HG03342 (cell line): ENCODE results near the gene SMIM24.

Experiments used
- ATAC-seq: cut with Tn5 transposase; IDR thresholded peaks from one replicate; pipeline ENCODE4 v1.9.1; 2021; ENCODE audit warnings: mild to moderate bottlenecking, moderate library complexity; ENCODE audit not compliant: unreplicated experiment

Gene SMIM24

GRCh38 chr19:3476830-3477229 lies 3.5 kb downstream of the SMIM24 start:
- no peak for ATAC-seq

GRCh38 chr19:3475449-3475848 lies 4.9 kb downstream of the SMIM24 start:
- ATAC-seq = no peak

- ATAC-seq = no peak
Observed at GRCh38 chr19:3474614-3475013, 5.7 kb downstream of the SMIM24 start.

- no peak for ATAC-seq
Observed at GRCh38 chr19:3474010-3474409, 6.3 kb downstream of the SMIM24 start.

DNA sequence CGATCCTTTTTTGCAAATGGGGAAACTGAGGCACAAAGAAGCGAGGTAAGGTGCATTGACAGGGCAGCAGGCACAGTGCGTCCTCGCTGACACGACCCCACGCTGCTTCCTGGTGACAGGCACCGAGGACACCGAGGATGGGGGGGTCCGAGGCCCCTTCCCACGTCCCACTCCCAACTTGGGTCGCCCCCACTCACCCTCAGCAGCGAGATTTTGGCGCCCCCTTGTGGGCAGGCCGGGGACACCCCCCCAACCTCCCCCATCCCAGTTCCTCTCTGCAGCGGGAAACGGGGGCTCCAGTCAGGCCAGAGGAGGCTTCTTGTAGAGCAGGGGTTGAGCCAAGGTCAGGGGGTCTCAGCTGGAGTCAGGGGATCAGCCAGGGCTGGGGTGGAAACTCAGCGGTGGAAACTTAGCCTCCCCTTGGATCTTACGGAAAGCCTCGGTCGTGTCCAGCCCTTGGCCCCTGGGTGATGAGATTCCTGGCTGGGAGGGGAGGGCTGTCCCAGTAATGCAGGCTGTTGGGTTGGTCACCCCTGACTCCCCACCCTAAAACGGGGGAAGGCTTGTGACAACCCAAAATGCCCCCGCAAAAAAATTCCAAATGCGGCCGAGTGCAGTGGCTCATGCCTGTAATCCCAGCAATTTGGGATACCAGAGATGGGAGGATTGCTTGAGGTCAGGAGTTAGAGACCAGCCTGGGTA lies 8.2 kb downstream of the SMIM24 start:
- ATAC-seq = no peak

DNA sequence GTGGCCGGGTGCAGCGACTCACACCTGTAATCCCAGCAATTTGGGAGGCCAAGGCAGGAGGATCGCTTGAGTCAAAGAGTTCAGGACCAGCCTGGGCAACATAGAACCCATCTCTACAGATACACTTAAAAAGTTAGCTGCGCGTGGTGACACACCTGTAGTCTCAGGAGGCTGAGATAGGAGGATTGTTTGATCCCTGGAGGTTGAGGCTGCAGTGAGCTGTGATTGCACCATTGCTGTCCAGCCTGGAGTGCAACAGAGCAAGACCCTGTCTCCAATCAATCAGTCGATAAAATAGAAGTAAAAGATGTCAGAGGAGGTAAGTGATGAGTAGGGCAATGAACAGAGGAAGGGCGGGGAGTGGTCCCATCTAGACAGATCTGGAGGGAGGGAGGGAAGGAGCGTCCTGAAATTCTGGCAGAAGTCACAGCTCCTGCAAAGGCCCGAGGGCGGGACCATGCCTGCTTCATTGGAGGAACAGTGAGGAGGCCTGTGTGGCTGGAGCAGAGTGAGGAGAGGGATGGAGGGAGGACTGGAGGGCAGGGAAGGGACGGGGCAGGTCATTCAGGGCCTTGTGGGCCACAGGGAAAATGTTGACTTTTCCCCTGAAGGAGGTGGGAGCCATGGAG lies 9.7 kb downstream of the SMIM24 start:
- no peak for ATAC-seq

- no peak for ATAC-seq
Observed at GRCh38 chr19:3469638-3470499, 10.5 kb downstream of the SMIM24 start.

DNA sequence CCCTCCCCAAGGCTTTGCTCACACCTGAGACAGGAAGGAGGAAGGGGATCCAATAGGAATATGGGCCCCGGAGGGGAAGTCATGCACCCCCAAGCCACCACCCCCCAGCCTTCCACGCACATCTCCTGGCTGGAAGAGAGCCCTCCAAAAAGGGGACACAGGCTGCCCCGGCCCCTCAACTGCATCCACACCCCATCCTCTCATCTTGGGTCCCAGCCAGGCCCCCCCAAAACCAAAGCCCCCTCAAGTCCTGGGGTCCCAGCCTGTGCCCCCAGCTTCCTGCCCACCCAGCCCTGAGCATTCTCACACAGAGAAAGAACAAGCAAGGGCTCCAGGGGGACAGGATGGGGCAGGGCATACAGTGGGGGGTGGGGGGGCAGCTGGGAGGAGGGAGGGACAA lies 12.1 kb downstream of the SMIM24 start:
- no peak for ATAC-seq

DNA sequence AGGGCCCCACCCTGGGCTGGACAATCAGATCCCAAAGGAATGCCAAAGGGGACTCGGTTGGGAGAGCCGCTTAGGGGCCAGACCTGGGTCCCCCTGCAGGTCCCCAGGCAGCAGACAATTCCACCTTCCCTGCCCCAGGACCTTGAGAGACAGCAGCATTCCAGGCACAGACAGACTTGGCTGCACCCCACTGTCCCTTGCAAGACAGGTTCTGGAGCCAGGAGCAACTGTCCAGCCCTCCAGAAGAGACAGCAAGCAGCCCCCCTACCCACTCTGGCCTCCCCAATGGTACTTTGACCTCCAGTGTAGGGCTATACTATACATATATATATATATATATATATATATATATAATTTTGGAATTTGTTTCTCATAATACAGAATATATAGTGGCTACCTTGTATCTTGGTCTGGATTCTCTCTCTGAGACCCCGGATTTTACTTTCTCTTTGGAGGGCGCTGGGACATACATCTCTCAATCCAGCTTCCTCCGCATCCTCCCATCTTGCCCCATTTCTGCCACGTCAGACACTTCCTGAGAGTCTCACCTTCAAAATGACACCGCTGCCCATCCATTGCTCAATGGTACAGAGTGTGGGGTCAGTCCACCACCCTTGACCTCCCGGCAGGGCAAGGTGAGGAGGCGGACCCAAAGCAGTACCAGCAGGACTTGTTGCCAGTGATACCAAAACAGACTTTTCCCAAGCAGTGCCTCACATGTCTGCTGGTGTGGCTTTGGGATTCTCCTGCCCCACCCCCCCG lies 12.7 kb downstream of the SMIM24 start:
- no peak for ATAC-seq

DNA sequence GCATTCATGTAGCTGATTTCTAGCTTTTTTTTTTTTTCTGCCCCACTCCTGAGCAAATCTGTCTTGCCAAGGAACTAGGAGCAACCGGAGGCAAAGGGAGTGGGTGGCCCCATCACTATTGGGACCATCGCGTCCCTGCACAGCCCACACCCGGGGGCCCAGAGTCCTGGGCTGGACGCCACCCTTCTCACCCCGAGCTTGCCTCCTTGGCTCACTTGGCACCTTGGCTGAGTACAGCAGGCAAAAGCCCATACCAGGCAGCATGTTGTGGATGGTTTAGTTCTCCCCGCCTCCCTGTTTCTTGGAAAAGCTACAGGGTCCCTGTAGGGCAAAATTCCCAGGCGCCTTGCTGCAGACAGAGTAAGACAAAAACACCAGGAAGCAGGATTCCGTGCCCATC lies 13.7 kb downstream of the SMIM24 start:
- no peak for ATAC-seq

GRCh38 chr19:3465552-3465951 lies 14.8 kb downstream of the SMIM24 start:
- no peak for ATAC-seq

- ATAC-seq = no peak
Observed at GRCh38 chr19:3464587-3465235, 15.6 kb downstream of the SMIM24 start.

DNA sequence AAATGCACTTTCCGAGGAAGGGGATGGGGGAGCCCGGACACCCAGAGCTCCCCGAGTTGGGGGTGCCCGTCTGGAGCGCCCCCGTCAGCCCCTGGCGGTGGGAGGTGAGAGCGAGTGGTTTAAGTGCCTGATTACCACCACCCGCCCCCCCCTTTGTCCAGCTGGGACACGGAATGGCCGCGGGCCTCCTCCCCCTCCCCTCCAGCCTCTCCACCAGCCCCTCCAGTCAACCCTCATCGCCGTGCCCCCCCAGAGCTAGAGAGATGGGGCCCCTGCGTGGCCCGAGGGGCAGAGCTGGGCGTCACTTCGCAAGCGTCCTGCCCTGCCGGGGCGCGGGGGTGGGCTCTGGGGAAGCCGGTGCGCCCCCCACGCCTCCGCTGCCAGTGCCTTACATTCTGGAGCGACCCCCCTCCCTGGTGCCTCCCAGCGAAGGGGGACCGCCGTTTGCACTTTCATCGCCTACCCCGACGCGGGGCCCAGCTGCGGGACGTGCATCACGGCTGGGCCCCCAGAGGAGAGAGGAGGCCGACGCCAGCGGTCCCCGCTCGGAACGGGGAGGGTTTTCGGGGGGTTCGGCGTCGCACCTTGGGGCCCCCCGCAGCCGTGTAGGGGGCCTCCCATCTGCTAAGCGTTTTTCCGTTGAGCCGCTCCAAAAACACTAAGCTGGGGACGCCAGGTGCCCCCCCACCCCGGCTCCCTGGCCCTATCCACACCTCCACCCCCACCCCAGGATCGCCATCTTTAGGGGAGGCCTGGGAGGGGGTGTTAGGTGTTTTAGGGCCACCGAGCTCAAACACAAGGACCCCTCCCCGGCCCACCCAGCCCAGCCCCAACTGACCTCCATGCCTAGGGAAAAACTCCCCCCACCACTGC lies 16.4 kb downstream of the SMIM24 start:
- ATAC-seq = no peak

GRCh38 chr19:3462991-3463713 lies 17.2 kb downstream of the SMIM24 start:
- ATAC-seq = no peak

DNA sequence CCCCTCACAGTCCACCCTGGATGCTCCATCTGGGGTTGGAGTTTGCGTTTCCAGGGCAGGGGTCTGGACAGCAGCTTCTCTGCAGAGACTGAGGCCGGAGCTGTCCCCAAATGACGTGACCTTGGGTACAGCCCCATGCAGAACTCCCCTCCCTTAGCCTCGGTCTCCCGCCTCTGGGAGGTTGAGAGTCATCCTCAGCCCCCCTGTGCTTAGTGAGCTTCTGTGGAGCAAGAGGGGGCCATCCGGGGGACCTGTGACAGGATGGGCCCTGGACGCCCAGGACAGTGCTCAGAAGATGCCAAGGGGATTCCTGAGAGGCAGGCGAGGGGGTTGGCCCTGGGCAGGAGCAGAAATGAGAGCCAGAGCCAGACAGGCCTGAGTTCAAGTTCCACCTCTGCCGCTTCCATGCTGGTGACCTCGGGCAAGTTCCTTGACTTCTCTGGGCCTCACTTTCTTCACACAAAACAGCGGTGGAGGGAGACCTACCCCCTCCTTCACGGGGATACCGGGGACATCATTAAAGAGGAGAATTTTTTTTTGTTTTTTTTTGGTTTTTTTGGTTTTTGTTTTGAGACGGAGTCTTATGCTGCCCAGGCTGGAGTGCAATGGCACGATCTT lies 20.3 kb downstream of the SMIM24 start:
- ATAC-seq = no peak

GRCh38 chr19:3459089-3459881 lies 21.0 kb downstream of the SMIM24 start:
- no peak for ATAC-seq

DNA sequence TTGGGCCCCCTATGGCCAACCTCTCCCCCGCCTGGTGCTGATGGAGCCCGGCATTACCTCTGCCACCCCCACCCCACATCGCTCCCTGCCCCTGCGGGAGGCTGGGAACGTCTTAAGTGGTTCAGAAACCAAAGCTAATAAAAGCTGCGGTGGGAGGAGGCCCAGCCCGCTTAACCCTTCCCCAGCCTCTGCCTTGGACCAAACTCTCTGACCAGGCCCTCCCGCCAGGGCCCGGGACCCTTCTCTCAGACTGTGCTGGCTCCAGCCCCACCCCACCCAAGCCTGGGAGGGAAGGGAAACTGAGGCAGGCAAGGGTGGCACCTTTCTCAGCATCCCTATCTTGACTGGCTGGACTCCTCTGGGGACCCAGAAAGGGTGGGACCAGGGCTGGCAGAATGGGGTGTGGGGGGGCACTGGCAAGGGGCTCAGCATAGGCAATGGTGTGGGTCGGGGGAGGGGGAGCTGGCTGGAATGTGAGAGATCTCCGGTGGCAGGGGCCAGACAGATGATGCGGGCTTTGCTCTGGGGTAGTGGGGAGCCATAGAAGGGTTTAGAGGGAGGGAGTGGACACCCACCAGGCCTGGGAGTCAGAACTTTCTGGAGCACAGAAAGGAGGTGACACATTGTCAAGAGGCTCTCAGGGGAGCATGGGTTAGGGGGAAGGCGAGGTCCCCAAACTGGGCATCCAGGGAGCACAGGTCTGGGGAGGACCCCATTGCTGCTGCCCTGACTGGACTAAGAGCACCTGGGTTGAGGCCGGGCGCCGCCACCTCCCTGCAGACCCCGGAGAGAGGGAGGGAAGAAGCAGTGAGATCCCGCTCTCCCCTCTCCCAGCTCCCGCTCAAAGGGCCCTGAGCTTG lies 21.9 kb downstream of the SMIM24 start:
- ATAC-seq = no peak
